Measurements from ENCODE around the gene THSD4. TPM values are rescaled to one million over a fixed set of nuclear protein-coding genes. Genes with fewer than 3 reads are reported as not detected.

THSD4 gene
- total and polyA plus RNA-seq, 2 of the 4 experiments (the other 2 are of a cell fraction): 25.5 to 31.1 TPM

DNA sequence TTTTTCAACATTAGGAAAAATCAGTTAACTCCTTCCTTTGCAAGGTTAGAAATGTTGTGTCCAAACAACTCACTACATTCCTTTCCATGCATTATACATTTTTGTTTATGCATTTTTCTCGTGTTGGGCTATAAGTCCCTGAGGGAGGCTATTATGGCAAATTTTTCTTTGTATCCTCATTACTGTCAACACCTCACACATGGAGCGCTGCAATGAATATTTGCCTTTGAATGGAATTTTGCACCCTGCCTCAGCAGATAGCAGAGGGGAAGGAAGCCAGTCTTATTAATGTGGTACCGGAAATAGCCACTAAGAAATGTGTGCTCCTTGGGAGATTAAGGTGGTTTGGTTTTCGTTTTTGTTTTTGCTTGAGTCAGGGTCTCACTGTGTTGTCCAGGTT lies 134.7 kb downstream of the THSD4 start:
- POLR2A ChIA-PET (ENCODE audit: unreplicated experiment): no interaction called here

More for the DNA sequence above, 134.7 kb downstream of the THSD4 start:
- Histone ChIP-seq H4K5ac (ENCODE audit: low read depth, low read length) (peak overlapping the region; percentile 83; the same call in 1 of the 2 replicates), H4K8ac (ENCODE audit: low read depth in 2 of 2, low read length in 2 of 2) (peak overlapping the region; percentile 11 to 62; a peak in 2 of 4 replicates), H2AK9ac (replicated peaks; ENCODE audit: low read depth, low read length, poor library complexity) (no peak overlapping the region), H3K18ac (ENCODE audit: low read depth, low read length) (peak overlapping the region; percentile 60; the same call in 1 of the 2 replicates), H2BK20ac (ENCODE audit: low read depth, low read length) (0 out of 2 replicates have a peak overlapping the region, but pooled peaks have one; percentile 6), H3K4me1 (ENCODE audit: control insufficient read depth, insufficient read depth, low read length) (peaks cover 18% of the 10 kb centered on the region), H3K36me3 (ENCODE audit: control insufficient read depth, insufficient read depth, low read length) (peaks cover 15% of the 10 kb centered on the region), H3K9me1 (ENCODE audit: insufficient read depth, low read length) (peaks cover 13% of the 10 kb centered on the region), H3K79me1 (ENCODE audit: low read depth in 1 of 2, low read length in 2 of 2) (peaks cover 8 to 17% of the 10 kb centered on the region in 2 experiments), H3K4ac (ENCODE audit: low read depth, low read length) (peak overlapping the region; percentile 76), H3K56ac (ENCODE audit: extremely low read depth, insufficient read depth, low read length) (no peak overlapping the region), H3K9ac (ENCODE audit: low read depth, low read length) (no peak overlapping the region), H3K4me3 (ENCODE audit: insufficient read depth, low read depth, low read length) (no peak overlapping the region), H3K23ac (ENCODE audit: low read depth, low read length) (peak overlapping the region; percentile 10; the same call in 1 of the 2 replicates), H2BK120ac (ENCODE audit: low read depth, low read length) (peak overlapping the region; percentile 30; the same call in 1 of the 2 replicates), H2BK15ac (ENCODE audit: low read depth, low read length) (no peak overlapping the region; the same call in 2 of the 3 replicates), H3K14ac (replicated peaks; ENCODE audit: low read depth, low read length) (peak overlapping the region; percentile 73), H2AFZ (replicated peaks; ENCODE audit: low read length, poor library complexity) (no peak overlapping the region), H3K4me2 (ENCODE audit: low read depth, low read length) (peak overlapping the region; percentile 8; the same call in 1 of the 2 replicates), H3K27me3 (ENCODE audit: control insufficient read depth, insufficient read depth, low read length) (no peaks in the 10 kb centered on the region), H2AK5ac (ENCODE audit: low read depth, low read length) (peak overlapping the region; percentile 36; the same call in 1 of the 2 replicates), H3K9me3 (ENCODE audit: control insufficient read depth, insufficient read depth, low read length) (no peaks in the 10 kb centered on the region), H2BK5ac (ENCODE audit: low read depth, low read length, poor library complexity, severe bottlenecking) (peak overlapping the region; percentile 35), H4K20me1 (ENCODE audit: insufficient read depth, low read length) (no peaks in the 10 kb centered on the region), H4K91ac (ENCODE audit: insufficient read depth, low read depth, low read length) (no peak overlapping the region), H3K27ac (ENCODE audit: insufficient read depth, low read length) (no peak overlapping the region)
- no CpG with 5 or more reads among the region's 4 CpGs for WGBS, 2 experiments (ENCODE audit: extremely low coverage in 2 of 2, insufficient read length in 1 of 2)
- peak; percentile 22; the same call in 1 of the 2 replicates for ATAC-seq (ENCODE audit: low read depth)
- intact Hi-C loops (cut with micrococcal nuclease) (no loop called here), dilution Hi-C loops (cut with HindIII; ENCODE audit: low sequenced_read_pairs, unreplicated experiment) (no loop called here), in situ Hi-C loops (cut with MboI; ENCODE audit: low sequenced_read_pairs) (no loop called here)
- CTCF ChIA-PET: no interaction called here
- no peak for DNase-seq
- TF ChIP-seq CEBPB (IDR thresholded peaks at IDR 0.05; ENCODE audit: low read depth, low read length) (no peak), FOS (IDR thresholded peaks at IDR 0.05; ENCODE audit: low read depth, low read length) (no peak), CHD1 (IDR thresholded peaks at IDR 0.05; ENCODE audit: low read depth, low read length) (no peak), MAFK (IDR thresholded peaks at IDR 0.05; ENCODE audit: low read depth, low read length) (no peak), RAD21 (IDR thresholded peaks at IDR 0.05; ENCODE audit: low read length) (no peak), RFX5 (IDR thresholded peaks at IDR 0.05; ENCODE audit: low read depth, low read length) (no peak), POLR2A (IDR thresholded peaks at IDR 0.05; ENCODE audit: low read depth, low read length) (no peak), RCOR1 (IDR thresholded peaks at IDR 0.05; ENCODE audit: insufficient replicate concordance, low read length) (no peak), MXI1 (IDR thresholded peaks at IDR 0.05; ENCODE audit: borderline replicate concordance, low read depth, low read length) (no peak), CTCF (conservative IDR thresholded peaks at IDR 0.05; ENCODE audit: low read depth, low read length) (no peak), NFE2L2 (IDR thresholded peaks at IDR 0.05; ENCODE audit: low read depth, low read length) (no peak), SMC3 (IDR thresholded peaks at IDR 0.05; ENCODE audit: low read depth, low read length) (no peak), MAZ (IDR thresholded peaks at IDR 0.05; ENCODE audit: borderline replicate concordance, low read depth, low read length) (no peak), BHLHE40 (IDR thresholded peaks at IDR 0.05; ENCODE audit: low read depth, low read length) (no peak)
- TF ChIP-seq, protein P1, sequence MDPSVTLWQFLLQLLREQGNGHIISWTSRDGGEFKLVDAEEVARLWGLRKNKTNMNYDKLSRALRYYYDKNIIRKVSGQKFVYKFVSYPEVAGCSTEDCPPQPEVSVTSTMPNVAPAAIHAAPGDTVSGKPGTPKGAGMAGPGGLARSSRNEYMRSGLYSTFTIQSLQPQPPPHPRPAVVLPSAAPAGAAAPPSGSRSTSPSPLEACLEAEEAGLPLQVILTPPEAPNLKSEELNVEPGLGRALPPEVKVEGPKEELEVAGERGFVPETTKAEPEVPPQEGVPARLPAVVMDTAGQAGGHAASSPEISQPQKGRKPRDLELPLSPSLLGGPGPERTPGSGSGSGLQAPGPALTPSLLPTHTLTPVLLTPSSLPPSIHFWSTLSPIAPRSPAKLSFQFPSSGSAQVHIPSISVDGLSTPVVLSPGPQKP (IDR thresholded peaks at IDR 0.05; ENCODE audit: borderline replicate concordance, low read depth, low read length): no peak
- BruUV-seq (replicated peaks): no TSS peak

All from IMR-90 (cell line).